Mucosa of gallbladder (tissue), 1 donor: ENCODE data around the gene XPNPEP1. TPM values are rescaled to one million over a fixed set of nuclear protein-coding genes. Genes with fewer than 3 reads are reported as not detected.

ENCODE experiments used
- DNase-seq: peaks from one replicate; pipeline ENCODE4 v3.0.0-alpha.2; 2020; ENCODE audit warnings: low spot score
- total RNA-seq: library from RNA; stranded (reverse); gene quantifications from one replicate; pipeline ENCODE4 v1.2.1, GENCODE V29; 2021
- donor health status: DM: no; HTN: no; CAD: no.

XPNPEP1 gene
- total RNA-seq, 1 donor from 2014 or later = 86.4 TPM

DNA sequence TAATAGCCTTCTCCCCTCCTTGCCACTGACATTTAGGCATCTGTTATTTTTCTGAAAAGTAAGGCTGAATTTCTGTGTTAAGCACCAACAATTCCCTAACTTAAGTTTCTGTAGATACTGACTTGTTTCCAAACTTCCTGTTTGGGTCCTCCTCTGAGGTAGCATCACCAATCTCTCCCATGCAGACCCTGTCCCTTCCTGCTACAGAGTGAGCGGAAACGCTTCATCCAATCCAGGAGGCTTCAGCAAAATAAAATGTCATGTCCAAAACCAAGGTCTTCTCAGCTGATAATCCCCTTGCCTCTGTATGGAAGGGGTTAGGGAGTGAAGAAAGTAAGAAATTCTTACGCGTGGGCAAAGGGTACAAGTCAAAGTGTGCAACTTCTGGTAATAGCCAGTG, 29.9 kb downstream of the XPNPEP1 start:
- DNase-seq = no peak

DNA sequence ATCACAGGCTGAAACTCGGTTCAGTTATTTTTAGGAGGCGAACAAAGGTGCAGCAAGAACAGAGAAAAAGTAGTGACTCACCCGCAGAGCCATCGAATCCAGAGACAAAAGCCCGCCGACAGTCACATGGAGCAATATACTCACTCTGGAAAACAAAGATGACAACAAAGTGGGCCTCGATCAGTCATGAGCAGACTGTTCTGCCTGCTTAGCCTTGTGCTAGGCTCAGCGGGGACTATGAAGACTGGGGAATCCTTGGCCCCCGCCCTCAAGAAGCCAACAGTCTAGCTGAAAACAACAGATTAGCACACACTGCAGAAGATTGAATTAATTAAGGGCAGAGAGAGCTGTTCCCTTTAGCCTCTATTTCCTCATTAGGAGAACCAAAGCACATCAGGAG, 30.4 kb downstream of the XPNPEP1 start:
- DNase-seq = peak; percentile 48

DNA sequence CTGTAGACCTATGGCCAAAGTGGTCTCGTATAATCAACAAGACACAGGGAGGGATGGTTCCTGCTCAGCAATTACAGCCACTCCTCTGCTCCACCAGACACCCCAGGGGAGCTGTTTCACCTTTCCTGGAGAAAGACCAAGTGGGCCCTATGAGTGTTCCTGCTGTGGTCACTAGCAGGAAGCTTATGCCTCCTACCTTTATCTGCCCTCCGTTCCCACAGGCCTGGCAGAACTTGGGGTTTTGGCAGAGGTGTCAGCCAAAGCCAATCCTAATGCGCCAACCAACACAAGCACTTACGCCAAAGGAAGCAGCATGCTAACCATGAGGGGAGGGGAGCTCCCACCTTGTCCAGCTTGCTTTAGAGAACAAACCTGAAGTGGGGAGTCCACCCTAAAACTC, 31.2 kb downstream of the XPNPEP1 start:
- no peak for DNase-seq

DNA sequence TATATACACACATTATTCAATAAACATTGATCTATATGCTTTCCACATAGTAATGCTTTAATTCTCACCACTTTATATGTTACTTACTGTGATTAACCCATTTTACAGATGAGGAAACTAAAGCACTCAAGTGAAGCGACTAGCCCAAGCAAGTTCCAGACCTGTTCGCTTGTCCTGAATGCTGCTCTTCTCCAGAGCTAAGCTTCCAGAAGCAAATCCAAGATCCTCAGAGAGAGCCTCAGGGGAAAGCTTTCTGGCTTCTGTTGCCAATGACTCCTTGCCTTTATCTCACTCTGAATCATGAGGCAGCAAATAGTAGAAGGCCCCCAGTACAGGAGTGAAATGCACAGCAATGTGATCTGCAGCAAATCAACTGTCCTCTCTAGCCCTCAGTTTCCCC, 32.2 kb downstream of the XPNPEP1 start:
- no peak for DNase-seq

DNA sequence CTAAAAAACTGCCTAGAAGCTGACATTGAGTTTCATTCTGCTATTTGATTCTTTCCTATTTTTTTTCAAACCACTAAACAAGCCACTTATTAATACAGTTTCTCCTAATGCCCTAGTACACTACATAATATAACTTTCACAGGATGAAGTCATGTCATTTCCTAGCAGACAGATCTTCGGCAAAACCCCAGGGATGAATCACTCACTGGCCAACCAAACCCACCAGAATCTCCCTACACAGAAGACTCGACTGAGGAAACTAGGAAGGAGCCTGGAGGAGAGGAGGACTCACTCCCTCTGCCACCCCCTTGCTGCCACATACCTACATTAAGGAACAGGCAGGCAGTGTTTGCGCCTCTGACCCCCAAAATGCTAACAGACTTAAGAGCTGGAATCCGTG, 33.4 kb downstream of the XPNPEP1 start:
- DNase-seq = no peak

DNA sequence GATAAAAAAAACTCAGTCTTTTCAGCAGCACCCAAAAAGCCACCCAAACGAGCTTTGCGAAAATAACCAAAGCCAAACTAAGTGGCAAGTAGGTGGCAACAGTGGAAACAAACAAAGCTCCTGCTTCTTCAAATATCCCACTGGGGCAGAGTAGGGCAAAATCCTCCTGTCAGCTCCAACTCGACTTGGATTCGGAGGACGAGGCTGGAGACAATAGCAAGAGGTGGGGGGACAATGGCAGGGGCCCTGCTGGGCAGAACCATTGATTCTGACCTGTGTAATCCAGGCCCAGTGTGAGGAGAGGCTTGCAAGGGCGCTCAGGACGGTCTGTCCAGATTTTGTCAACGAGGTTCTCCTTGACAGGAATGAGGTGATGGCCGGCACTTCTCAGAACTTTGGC, 35.5 kb downstream of the XPNPEP1 start:
- no peak for DNase-seq

DNA sequence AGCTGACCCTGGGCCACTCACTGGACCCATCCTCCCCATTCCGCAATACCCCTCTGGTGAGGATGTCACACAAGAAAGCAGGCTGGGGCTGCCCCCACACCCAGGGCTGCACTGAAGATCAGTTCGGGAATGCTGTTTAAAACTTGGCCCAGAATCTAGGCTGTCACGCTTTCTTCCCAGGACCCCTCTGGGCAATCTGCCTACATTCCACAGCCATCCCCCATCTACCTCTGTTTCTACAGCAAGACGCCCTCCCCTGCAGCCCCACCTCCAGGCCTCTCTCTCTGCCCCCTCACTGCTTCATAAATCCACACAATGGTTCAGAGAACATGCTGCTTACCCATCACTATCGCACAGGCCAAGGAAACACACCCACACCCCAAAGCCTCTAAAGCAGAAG, 36.1 kb downstream of the XPNPEP1 start:
- DNase-seq = no peak

DNA sequence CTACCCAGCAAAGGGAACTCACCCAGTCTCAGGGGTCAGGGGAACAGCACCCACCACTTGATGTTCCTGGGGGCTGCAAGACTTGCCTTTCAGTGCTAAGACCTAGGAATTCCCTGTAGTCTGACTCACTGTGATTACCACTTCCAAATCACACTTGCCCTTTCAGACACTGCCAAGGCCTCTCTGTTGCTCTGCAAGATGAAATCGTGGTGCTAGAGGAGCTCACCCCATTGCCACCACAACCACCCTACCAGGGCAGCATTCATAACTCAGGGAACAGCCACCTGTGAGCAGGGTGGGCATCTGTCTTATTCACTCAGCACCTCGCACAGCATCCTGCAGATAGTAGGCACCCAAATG, 36.5 kb downstream of the XPNPEP1 start:
- DNase-seq = no peak

DNA sequence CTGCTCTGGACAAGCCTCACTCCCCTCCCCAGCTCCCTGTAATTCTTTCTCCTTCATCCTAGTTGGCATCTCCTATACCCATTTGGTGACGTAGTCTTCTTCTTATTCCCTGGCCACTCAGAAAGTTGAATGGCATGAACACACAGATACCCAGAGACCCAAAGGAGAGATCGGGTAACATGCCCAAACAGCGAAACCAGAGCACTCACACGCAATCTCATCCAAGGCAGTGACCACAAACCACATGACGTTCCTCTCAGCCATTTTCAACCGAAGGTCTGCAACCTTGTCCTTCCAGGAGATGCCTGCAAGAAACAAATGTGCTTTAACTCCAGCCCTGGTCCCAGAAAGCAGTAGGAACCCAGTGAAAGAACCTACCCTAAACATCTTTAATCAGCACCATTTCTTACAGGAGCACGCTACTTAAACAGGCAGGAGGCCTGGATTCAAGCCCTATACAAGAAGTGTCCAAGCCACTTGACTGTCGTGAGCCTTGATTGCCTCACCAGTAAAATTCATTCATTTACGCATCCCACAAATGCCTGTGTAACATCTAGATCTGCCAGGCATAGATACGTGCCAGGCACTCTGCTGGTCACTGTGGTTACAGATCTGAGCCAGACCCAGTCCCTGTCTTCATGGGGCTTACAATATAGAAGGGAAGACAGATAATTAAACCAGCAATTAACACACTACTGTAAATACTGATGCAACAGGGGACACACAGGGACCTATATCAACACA, 37.1 kb downstream of the XPNPEP1 start:
- no peak for DNase-seq

DNA sequence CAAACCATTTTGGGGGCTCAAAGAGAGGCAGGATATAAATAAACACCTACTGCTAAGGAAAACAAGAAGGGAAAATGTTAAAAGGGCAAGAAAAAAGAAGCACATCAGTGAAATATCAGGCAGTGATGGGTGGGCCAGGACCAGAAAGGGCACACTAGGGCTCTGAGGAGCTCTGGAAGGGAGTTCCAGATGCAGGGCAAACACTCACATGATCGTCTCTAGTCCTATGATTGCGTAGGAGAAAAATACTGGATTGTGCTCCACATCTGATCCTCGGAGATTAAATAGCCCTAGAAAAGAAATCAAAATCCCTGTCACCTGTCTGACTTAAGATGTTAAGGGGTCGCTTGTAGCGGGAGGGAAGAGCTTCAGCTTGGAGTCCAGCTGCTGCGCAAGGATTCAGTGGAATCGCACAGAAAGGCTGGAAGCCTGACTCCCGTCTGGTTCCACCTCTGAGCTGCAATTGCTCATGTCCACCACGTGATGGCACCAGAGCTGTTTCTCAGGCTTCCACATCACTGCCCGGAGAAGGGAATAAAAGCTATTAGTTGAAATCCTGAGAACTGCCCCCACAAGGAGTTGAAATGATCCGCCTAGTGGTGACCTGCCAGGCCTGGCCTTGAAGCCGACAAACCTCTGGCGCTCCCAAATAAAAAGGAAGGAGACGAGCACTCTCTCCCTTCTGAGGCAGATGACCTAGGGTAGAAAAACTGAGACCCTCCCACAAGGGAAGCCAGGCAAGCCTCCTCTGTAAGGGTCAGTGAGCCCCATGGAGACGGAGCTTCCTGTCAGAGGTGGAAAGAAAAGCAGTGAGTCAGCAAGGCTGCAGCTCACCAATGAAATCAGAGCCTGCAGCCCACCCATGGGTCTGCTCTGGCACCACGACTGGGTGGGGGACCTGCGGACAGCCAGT, 39.2 kb downstream of the XPNPEP1 start:
- peak; percentile 65 for DNase-seq

DNA sequence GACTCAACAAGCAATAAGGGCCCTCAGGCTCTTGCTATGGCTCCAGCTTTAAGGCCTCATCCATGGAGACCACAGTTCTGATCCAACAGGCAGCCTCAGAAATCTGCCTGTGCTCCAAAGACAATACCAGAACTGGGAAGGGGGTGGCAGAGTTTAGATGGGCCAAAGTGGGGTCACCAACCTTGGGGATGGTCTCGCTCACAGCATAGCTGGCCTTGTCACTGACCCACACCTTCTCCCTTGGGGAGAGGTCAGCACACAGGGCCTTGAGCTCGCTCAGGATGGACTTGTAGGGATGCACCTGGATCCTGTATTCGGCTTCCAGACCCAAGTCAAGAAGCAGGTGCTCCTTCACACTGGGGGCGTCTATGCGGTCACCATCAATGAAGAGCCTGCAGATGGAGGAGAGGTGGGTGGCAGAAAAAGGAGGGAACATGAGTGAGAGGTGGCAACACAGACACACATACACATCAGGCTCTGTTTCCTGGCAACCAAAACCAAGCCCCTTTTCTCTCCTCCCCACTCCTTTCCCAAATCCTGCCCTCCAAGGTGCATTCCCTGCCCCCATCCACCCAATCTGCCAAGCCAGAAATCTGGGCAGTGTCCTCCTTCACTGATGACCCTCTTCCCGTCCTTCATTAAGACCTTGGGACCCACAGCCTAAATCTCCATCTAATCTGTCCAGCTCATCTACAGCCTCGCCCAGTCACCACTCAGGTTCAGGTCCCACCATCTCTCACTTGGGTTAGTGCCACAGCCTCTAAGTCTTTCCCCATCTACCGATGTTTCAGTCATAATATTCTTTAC, 40.9 kb downstream of the XPNPEP1 start:
- DNase-seq = no peak

DNA sequence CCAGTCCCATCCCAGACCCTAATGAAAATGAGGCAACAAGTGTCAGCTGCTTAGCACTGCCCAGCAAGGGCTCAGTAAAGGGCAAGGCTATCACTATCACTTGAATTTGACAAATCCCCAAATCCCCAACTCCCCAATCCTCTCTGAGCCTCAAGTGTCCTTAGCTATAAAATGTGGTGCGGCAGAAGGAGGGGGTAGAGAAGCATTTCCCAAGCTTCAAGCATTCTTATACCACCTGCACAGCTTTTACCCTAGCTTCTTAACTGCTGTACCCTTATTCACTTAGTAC, 41.6 kb downstream of the XPNPEP1 start:
- DNase-seq = no peak

DNA sequence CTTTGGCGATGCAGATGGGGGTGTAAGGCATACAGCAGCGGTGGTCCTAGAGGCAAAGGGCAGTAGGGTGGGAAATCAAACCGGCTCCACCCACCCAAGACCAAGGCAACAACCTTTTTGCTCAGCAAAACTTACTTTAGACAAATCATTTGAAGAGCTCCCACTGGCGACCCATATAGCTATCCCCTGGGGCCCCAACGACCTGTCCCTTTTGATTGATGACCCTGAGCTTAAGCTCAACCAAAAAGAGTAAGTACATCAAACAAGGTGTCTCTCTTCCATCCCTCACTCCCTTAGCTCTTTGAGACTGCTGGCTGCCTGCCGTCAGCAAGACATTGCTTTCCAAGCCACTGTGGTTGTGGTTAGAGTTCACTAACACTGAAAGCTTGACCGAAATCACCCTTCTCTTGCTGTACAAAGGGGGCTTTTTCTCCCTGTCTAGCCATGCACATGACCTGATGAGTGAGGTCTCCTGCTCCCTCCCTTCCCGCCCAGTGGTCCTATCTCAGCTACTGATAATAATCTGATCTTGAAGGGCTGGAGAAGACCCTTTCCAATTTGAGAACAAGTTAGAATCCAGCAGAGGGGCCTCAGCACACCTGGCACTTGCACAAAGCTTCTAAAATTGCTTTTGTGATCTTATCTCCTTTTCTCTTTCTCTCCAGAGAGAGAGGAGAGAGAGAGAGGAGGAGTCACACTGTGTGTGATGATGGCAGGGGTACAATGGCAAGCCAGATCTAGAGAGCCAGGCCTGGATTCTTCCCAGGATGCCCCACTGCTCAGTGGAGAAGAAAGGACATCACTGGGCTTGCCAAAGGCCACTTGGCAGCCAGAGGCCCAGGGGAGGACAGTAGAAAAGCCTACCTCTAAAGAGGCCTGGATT, 42.2 kb downstream of the XPNPEP1 start:
- DNase-seq = no peak

DNA sequence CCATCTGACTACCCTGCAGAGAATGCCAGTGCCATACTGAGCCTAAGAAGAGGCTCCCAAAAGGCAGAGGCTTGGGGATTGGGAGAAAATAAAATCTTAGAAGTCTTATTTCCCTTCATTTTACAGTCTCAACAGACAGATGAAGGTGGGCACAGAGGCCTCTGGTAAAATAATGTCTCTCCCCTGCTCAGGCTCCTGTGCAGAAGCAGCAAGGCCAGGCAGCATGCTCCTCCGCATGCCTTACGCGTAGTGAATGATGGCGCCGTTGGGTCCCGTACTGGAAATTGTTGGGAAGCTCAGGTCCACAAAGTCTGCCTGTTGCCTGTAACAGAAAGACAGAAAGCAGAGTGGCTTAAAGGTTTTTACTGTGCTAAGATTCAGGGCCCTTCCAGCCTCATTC, 45.8 kb downstream of the XPNPEP1 start:
- DNase-seq = peak; percentile 7

DNA sequence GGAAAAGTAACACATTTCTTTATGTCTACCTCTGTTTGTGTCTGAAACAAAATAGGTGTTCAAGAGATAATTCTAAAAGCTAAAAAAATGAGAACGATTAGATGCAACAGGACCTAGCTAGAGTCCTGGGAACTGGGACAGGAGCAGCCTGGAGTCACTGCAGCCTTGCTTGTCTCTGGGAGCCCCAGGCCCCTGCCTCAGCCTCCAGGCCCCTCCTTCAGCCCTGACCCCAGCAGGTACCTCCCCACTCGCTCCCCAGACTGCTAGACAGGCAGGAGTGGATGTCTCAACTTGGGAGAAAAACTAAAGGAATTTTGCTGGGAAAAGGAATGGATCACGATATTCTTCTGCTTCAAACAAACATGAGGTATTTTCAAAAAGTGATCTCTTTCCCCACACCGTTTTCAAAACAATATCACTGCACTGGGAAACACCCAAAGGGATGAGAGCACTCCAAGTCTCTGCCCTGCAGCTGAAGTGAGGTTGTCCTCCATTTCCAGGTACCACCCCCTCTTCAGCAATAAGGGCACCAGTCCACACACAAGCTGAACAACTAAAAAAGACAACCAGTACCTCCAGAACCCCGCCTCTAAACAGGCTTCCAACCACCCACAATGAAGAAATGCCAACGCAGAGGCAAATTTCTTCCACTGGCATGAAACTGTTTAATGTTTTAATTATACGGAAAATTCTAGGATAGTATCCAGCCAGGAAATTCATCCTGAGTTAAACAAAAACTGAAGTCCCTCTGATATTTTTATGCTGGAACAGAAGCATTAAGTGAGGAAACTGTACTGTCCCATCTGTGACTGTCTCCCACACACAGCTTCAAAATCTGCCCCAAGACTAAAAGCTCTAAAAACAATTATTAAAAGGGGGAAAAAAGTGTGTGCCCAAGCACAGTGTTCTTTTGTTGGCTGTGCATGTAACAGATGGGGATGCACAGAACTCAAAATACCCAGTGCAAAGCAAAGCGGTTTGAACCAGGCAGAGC, 47.2 kb downstream of the XPNPEP1 start:
- DNase-seq = no peak

DNA sequence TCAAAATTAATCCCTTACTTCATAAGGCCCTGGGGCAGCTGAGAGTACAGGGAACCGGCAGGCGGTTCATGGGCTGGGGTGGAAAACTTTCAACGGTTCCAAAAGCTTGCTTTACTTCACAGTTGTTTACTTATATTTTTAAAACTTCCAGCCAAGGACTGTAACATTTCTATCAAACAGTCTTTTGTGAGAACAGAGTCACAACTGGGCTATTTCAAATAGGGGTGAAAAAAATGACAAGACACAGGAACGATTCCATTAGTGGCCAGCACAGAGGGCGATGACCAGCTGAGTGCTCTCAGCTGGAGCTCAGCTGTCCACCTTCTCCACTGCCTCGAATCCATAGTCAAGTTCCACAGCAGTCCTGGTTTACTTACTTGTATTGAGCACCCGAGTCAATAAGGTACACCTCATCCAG, 48.2 kb downstream of the XPNPEP1 start:
- peak; percentile 68 for DNase-seq

DNA sequence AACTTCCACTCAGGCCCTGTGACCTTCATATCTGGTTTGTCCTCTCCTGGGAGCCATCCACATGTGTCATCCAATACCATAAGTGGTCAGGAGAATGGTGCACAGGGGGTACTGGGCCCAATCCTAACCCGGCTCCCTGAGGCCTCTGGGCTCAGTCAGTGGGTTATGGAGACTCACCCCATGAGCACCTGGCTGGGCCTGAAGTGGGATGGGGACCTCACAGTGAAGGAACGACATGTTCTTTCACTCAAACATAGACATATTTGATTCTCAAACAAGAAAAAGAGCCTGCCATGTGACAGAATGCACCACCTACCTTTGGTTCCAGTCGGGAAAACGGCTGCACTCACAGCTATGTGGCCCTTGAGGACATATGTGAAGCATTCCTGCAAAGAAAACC, 51.8 kb downstream of the XPNPEP1 start:
- DNase-seq = no peak

DNA sequence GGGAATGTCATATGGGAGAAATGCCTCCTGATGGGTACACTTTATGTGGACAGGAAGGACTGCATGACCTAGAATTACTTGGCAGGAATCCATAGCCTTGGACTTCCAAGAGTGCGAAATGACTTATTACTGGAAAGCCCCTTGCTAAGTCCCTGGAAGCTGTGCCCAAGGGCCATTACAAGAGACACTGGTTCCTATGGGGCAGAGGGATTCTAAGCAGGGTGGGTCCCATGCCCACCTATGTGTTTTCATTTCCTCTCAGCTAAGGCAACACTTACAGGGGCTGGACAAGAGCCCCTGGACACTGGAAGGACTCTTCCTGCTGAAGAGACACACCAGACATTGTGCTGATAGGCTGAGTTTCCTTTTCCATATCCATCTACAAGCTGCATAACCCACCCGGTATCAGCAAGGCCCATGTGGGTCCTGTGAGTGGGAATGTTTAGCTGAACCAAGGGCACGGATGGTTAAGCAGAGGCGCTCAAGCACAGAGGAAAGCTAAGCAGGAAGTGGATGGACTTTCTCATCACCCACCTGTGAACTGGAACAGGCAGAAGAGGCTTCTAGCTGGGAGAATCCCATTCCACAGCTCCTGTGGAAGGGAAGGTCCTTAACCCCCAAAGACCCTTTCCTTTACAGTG, 56.2 kb downstream of the XPNPEP1 start:
- no peak for DNase-seq

DNA sequence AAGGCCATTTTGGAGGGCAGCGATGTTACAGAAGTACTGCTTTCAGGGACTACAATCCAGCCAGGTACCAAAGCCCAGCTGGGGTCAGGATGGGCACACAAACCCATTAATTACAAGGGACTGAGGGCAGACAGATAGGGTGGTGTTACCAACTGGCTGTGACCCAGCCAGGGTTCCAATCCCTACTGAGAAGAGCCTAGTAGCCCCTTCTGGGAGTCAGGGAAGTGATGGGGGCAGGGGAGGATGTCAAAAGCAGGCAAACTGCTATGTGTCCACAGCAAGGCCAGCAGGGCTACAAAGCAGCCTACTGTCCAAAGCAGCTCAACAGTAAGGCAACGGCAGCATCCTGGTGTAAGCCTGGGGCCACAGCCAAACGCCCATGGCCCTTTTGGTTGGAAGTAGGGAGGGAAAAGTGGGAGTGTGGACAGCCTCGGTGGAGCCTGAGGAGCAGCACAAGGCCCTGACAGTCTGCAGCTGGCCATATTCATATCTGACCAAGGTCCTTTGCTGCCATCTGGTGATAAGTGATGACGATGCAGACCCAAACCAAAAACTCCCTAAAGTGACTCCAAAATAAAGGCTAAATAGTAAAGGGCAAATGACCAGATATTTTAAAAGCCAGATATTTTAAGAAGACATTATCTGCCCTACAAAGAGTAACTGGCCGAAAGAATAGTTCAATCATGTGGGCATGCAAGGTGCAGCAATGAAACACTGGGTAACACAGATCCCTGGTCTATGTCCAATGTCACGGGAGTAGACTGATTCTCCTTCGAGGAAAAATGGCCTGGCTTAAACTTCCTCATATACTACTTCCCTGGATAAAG, 56.9 kb downstream of the XPNPEP1 start:
- no peak for DNase-seq
